Measurements from ENCODE around the gene UBE2R2. TPM values are rescaled to one million over a fixed set of nuclear protein-coding genes. Genes with fewer than 3 reads are reported as not detected.
"Not testable (repeated sequence)": the region's sequence is repeated elsewhere in the genome, so short reads cannot be mapped to it uniquely, and the experiment has no call there.

Gene UBE2R2
- total RNA-seq, 2 experiments from 2014 or later: 22.7 to 24.5 TPM

GRCh38 chr9:33820231-33820745 is 3.3 kb downstream of the UBE2R2 start:
- Histone ChIP-seq H3K4me3 (ENCODE audit: low read length) (no peak overlapping the region), H3K4me1 (ENCODE audit: insufficient read depth, low read length) (peaks cover 27% of the 10 kb centered on the region), H3K27ac (ENCODE audit: low read depth in 1 of 2, low read length in 2 of 2) (no peak overlapping the region), H3K9me3 (ENCODE audit: control insufficient read depth in 1 of 2, insufficient read depth in 1 of 2, low read length in 2 of 2) (no peaks in the 10 kb centered on the region), H3K27me3 (ENCODE audit: control insufficient read depth in 1 of 2, insufficient read depth in 2 of 2, low read length in 2 of 2) (no peaks in the 10 kb centered on the region), H3K36me3 (ENCODE audit: insufficient read depth, low read length) (no peaks in the 10 kb centered on the region)
- Mint-ChIP-seq H3K27me3 (no peaks in the 10 kb centered on the region), H3K9me3 (no peaks in the 10 kb centered on the region), H3K27ac (peak overlapping the region; percentile 88), H3K4me3 (peak overlapping the region; percentile 95), H3K36me3 (ENCODE audit: low read depth) (peaks cover 17% of the 10 kb centered on the region), H3K4me1 (ENCODE audit: low read depth) (peaks cover 40% of the 10 kb centered on the region)
- CTCF ChIA-PET: interaction anchor here (1.0 kb wide), 1 partner anchor 41 kb away, joined by 3 read pairs; no protein-coding TSS in a partner anchor
- intact Hi-C loops (cut with DNase I, micrococcal nuclease): no loop called here
- ATAC-seq (ENCODE audit: poor library complexity) (no peak), DNase-seq (no peak)
- no peak for TF ChIP-seq CTCF (IDR thresholded peaks at IDR 0.05)
- POLR2A ChIA-PET: no interaction called here

GRCh38 chr9:33823801-33824200 is 6.8 kb downstream of the UBE2R2 start:
- no peak overlapping the region for H3K27ac Mint-ChIP-seq
- intact Hi-C loops (cut with DNase I, micrococcal nuclease): no loop called here
- POLR2A ChIA-PET: interaction anchor here (1.8 kb wide), 1 partner anchor 10 kb away, joined by 7 read pairs; no protein-coding TSS in a partner anchor

GRCh38 chr9:33827285-33827684 is 10.3 kb downstream of the UBE2R2 start:
- H3K27me3 Mint-ChIP-seq; H3K4me3 Mint-ChIP-seq; H3K9me3 Mint-ChIP-seq; H3K27ac Mint-ChIP-seq; H3K4me1 ChIP-seq (ENCODE audit: insufficient read depth, low read length); ATAC-seq (ENCODE audit: poor library complexity); H3K36me3 Mint-ChIP-seq (ENCODE audit: low read depth); H3K4me1 Mint-ChIP-seq (ENCODE audit: low read depth); DNase-seq; H3K27me3 ChIP-seq (ENCODE audit: control insufficient read depth in 1 of 2, insufficient read depth in 2 of 2, low read length in 2 of 2); intact Hi-C loops (cut with DNase I, micrococcal nuclease); H3K36me3 ChIP-seq (ENCODE audit: insufficient read depth, low read length); H3K9me3 ChIP-seq (ENCODE audit: control insufficient read depth in 1 of 2, insufficient read depth in 1 of 2, low read length in 2 of 2); H3K4me3 ChIP-seq (ENCODE audit: low read length); POLR2A ChIA-PET; H3K27ac ChIP-seq (ENCODE audit: low read depth in 1 of 2, low read length in 2 of 2): not testable (repeated sequence)
- CTCF ChIA-PET: interaction anchor here (0.6 kb wide), 1 partner anchor 469 kb away, joined by 3 read pairs; no protein-coding TSS in a partner anchor

More at GRCh38 chr9:33823801-33824200, 6.8 kb downstream of the UBE2R2 start:
- Mint-ChIP-seq H3K36me3 (ENCODE audit: low read depth) (peaks cover 7% of the 10 kb centered on the region), H3K27me3 (no peaks in the 10 kb centered on the region), H3K4me3 (no peak overlapping the region), H3K4me1 (ENCODE audit: low read depth) (peaks cover 24% of the 10 kb centered on the region), H3K9me3 (no peaks in the 10 kb centered on the region)
- Histone ChIP-seq H3K27me3 (ENCODE audit: control insufficient read depth in 1 of 2, insufficient read depth in 2 of 2, low read length in 2 of 2) (no peaks in the 10 kb centered on the region), H3K4me1 (ENCODE audit: insufficient read depth, low read length) (peaks cover 15% of the 10 kb centered on the region), H3K27ac (ENCODE audit: low read depth in 1 of 2, low read length in 2 of 2) (no peak overlapping the region), H3K36me3 (ENCODE audit: insufficient read depth, low read length) (no peaks in the 10 kb centered on the region), H3K4me3 (ENCODE audit: low read length) (no peak overlapping the region), H3K9me3 (ENCODE audit: control insufficient read depth in 1 of 2, insufficient read depth in 1 of 2, low read length in 2 of 2) (no peaks in the 10 kb centered on the region)
- DNase-seq (no peak), ATAC-seq (ENCODE audit: poor library complexity) (no peak)
- CTCF ChIA-PET: interaction anchor here (2.5 kb wide), 1 partner anchor 10 kb away, joined by 10 read pairs; no protein-coding TSS in a partner anchor
- no peak for TF ChIP-seq CTCF (IDR thresholded peaks at IDR 0.05)

- DNase-seq; H3K36me3 ChIP-seq (ENCODE audit: insufficient read depth, low read length); H3K27ac ChIP-seq (ENCODE audit: low read depth in 1 of 2, low read length in 2 of 2); H3K36me3 Mint-ChIP-seq (ENCODE audit: low read depth); H3K27me3 ChIP-seq (ENCODE audit: control insufficient read depth in 1 of 2, insufficient read depth in 2 of 2, low read length in 2 of 2); CTCF ChIA-PET; H3K4me3 Mint-ChIP-seq; H3K4me3 ChIP-seq (ENCODE audit: low read length); ATAC-seq (ENCODE audit: poor library complexity); H3K9me3 ChIP-seq (ENCODE audit: control insufficient read depth in 1 of 2, insufficient read depth in 1 of 2, low read length in 2 of 2); H3K9me3 Mint-ChIP-seq; H3K27me3 Mint-ChIP-seq; H3K4me1 Mint-ChIP-seq (ENCODE audit: low read depth); H3K4me1 ChIP-seq (ENCODE audit: insufficient read depth, low read length); intact Hi-C loops (cut with DNase I, micrococcal nuclease); H3K27ac Mint-ChIP-seq: not testable (repeated sequence)
- POLR2A ChIA-PET: interaction anchor here (1.1 kb wide), 1 partner anchor 16 kb away, joined by 4 read pairs; no protein-coding TSS in a partner anchor
Measured at GRCh38 chr9:33829641-33830230, 12.8 kb downstream of the UBE2R2 start.

Measured in CD4-positive, alpha-beta T cell (primary cell).